ENCODE measurements around the gene TBC1D1. TPM values are rescaled to one million over a fixed set of nuclear protein-coding genes. Genes with fewer than 3 reads are reported as not detected.

TBC1D1 gene
- total and polyA plus RNA-seq, 2 of the 8 experiments (the other 6 are each of a cell fraction or from before 2014, with no cell fraction given), result 96.9 to 162 TPM

DNA sequence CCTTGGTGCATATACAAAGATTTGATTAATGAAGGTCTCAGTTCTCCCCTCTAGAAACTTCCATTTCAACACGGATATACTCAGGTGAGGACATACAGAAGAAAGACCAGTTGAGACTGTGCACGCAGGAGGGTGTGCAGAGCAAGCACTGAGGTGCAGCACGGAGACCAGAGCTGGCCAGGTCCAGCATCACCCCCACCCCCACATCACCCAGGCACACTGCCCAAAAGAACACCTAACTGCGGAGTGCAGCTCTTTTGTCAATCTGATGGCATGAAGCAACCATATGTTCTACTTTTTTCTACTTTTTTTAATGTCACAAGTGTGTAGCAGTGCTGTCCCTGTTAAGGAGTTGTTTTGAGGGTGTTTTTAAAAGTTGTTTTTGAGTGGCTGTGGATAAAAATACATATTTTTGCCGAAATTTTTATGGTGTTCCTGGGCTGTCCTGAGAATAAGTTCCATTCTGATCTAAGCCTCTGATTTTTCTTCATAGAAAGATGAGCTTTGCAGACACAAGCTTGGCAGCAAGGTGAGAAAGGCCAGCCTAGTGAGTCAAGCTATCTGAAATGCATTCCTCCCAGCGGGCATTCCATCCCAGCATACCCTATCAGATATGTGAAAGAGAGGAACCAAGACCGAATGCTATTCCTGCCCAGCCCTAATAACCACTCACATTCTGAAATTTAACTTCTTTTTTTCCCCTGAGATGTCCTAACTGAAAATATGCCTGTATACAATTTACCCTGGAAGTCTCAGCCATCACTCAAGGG lies 243.0 kb downstream of the TBC1D1 start:
- FAIRE-seq, result no peak
- CTCF ChIA-PET (ENCODE audit: partially characterized antibody), result interaction anchor here (0.8 to 6.9 kb wide), 6 partner anchors 10 to 64 kb away, joined by 3 to 49 read pairs (median 6); no protein-coding TSS in a partner anchor

More for the DNA sequence above, 243.0 kb downstream of the TBC1D1 start:
- no peak overlapping the region for H4K8ac ChIP-seq (ENCODE audit: extremely low read depth, insufficient read depth, low read length)
- H3K36me3 ChIP-seq (ENCODE audit: control insufficient read depth in 2 of 4, insufficient read depth in 4 of 4, low read length in 3 of 4), result peaks cover 3 to 22% (median 9%) of the 10 kb centered on the region in 4 experiments; a peak in 4 of 8 replicates
- H3K23me2 ChIP-seq (ENCODE audit: low read depth, low read length), result no peaks in the 10 kb centered on the region
- no peaks in the 10 kb centered on the region for H3K79me2 ChIP-seq (ENCODE audit: control insufficient read depth in 1 of 2, insufficient read depth in 2 of 2, low read length in 2 of 2)
- H4K5ac ChIP-seq (ENCODE audit: insufficient read length, low read depth, low read length), result no peak overlapping the region
- no peak overlapping the region for H2BK15ac ChIP-seq (ENCODE audit: low read length)
- no peaks in the 10 kb centered on the region for H3K9me3 ChIP-seq (ENCODE audit: insufficient read depth in 2 of 2, low read depth in 1 of 2, low read length in 1 of 2)
- H3K27me3 ChIP-seq (replicated peaks in 1 of 4; ENCODE audit: control insufficient read depth in 3 of 4, extremely low read depth in 1 of 4, insufficient read depth in 3 of 4, low read length in 3 of 4), result peaks cover 0 to 17% (median 13%) of the 10 kb centered on the region in 4 experiments; a peak in 4 of 7 replicates
- no peak overlapping the region for H2AFZ ChIP-seq (ENCODE audit: low read length)
- H3K14ac ChIP-seq (ENCODE audit: insufficient read length), result no peak overlapping the region
- H3K4me1 ChIP-seq (replicated peaks in 1 of 4; ENCODE audit: control insufficient read depth in 3 of 4, insufficient read depth in 4 of 4, low read length in 3 of 4), result peaks cover 6 to 21% (median 8%) of the 10 kb centered on the region in 4 experiments; a peak in 5 of 7 replicates
- H3K79me1 ChIP-seq (ENCODE audit: low read depth, low read length), result no peaks in the 10 kb centered on the region
- H2BK12ac ChIP-seq (ENCODE audit: low read depth, low read length), result no peak overlapping the region
- peaks cover 4 to 6% of the 10 kb centered on the region in 2 experiments for H4K20me1 ChIP-seq (replicated peaks in 1 of 2; ENCODE audit: control insufficient read depth in 1 of 2, insufficient read depth in 2 of 2, low read length in 2 of 2)
- whole genome bisulfite sequencing, 2 experiments (ENCODE audit: extremely low coverage in 1 of 2, insufficient coverage in 1 of 2, insufficient read length in 1 of 2, insufficient replicate concordance in 2 of 2, low coverage in 1 of 2, low lambda C conversion rate in 2 of 2, missing lambda C conversion rate in 1 of 2), result 86% methylated on average over 7 of the region's 7 CpGs; no CpG with 5 or more reads in 1 of the 2 experiments
- TF ChIP-seq EZH2 (IDR thresholded peaks at IDR 0.05; ENCODE audit: low read depth, low read length, severe bottlenecking) (no peak), KDM1A (IDR thresholded peaks at IDR 0.05; ENCODE audit: borderline replicate concordance, low read length) (no peak), SAP30 (IDR thresholded peaks at IDR 0.05; ENCODE audit: insufficient read depth, insufficient replicate concordance, low read length) (no peak), CHD1 (IDR thresholded peaks at IDR 0.05; ENCODE audit: low read depth, low read length) (no peak), TAF7 (optimal IDR thresholded peaks at IDR 0.05; ENCODE audit: borderline replicate concordance, low read depth, low read length) (no peak), SIRT6 (IDR thresholded peaks at IDR 0.05; ENCODE audit: low read length) (no peak), CTCF (IDR thresholded peaks at IDR 0.05; ENCODE audit: control extremely low read depth in 1 of 3, insufficient read depth in 1 of 3, low read depth in 1 of 3, low read length in 3 of 3) (no peak), JUN (IDR thresholded peaks at IDR 0.05; ENCODE audit: low read depth, low read length) (no peak)
- TF ChIP-seq, protein P1, sequence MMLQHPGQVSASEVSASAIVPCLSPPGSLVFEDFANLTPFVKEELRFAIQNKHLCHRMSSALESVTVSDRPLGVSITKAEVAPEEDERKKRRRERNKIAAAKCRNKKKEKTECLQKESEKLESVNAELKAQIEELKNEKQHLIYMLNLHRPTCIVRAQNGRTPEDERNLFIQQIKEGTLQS (IDR thresholded peaks at IDR 0.05; ENCODE audit: insufficient read depth, low read depth, low read length), result no peak
- no peak overlapping the region for H3K18ac ChIP-seq (ENCODE audit: extremely low read depth, low read length)
- H2AK5ac ChIP-seq (ENCODE audit: low read depth, low read length), result no peak overlapping the region
- H3K27ac ChIP-seq (ENCODE audit: low read depth, low read length), result no peak overlapping the region
- no peak overlapping the region for H3K4me2 ChIP-seq (ENCODE audit: insufficient read depth in 1 of 2, low read depth in 2 of 2, low read length in 2 of 2)
- DNase-seq (ENCODE audit: low read depth in 1 of 2, low spot score in 2 of 2), result no peak
- no peak overlapping the region for H2BK20ac ChIP-seq (ENCODE audit: low read length)
- no peak overlapping the region for H3K4me3 ChIP-seq (ENCODE audit: extremely low read depth in 1 of 4, insufficient read depth in 2 of 4, low read depth in 3 of 4, low read length in 4 of 4)
- no peak overlapping the region for H3K23ac ChIP-seq (ENCODE audit: insufficient read length)
- no peak overlapping the region for H3K4ac ChIP-seq (replicated peaks; ENCODE audit: insufficient read length, low read depth, low read length)
- no peak overlapping the region for H3K9ac ChIP-seq (replicated peaks in 1 of 4; ENCODE audit: extremely low read depth in 1 of 4, low read depth in 3 of 4, low read length in 3 of 4)
- POLR2A ChIA-PET (ENCODE audit: partially characterized antibody), result no interaction called here
- H4K91ac ChIP-seq (replicated peaks; ENCODE audit: insufficient read length, low read length), result no peak overlapping the region
- H3K56ac ChIP-seq (replicated peaks; ENCODE audit: insufficient read length, low read depth, low read length), result no peak overlapping the region
- no peak overlapping the region for H2BK5ac ChIP-seq (ENCODE audit: low read depth, low read length)
- H2BK120ac ChIP-seq (replicated peaks; ENCODE audit: low read depth, low read length), result no peak overlapping the region
